ENCODE results near the gene DSCAML1. TPM values are rescaled to one million over a fixed set of nuclear protein-coding genes. Genes with fewer than 3 reads are reported as not detected.

Gene DSCAML1
- total RNA-seq, 1 experiment from 2014 or later: not detected

DNA sequence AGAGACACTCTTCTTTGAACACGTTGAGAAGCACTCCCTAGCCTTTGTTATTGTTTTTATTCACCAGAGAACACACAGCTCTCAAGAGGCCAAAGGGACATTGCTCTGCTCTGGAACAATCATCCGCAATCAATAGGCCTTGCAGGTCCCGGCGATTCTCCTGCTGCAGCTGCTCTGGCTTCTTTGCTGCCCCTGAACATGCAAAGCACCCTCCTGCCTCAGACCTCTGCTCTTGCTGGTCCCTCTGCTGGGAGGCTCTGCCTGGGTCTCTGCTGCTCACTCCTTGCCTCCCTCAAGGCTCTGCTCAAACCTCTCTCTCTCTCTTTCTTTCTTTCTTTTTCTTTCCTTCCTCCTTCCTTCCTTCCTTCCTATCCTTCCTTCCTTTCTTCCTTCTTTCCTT is 232.7 kb downstream of the DSCAML1 start:
- no peak for DNase-seq (ENCODE audit: extremely low read depth, low read depth)

DNA sequence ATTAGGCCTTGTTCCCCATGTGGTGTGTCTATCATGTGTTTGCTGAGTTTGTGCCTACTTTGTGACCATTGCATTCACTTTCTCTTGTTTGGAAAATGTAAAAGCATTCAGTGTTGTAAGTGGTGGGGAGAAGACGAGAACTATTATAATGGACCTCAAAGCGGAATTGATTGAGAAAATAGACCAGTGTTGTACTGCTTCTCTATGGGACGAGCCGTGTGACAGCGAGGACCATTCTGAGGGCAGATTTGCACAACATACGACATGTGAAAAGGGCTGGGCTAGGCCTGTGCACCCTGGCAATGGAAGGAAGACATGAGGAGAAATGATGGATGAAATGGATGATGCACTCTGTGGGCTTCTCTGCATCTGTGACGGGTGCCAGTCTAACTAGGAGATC is 233.5 kb downstream of the DSCAML1 start:
- no peak for DNase-seq (ENCODE audit: extremely low read depth, low read depth)

DNA sequence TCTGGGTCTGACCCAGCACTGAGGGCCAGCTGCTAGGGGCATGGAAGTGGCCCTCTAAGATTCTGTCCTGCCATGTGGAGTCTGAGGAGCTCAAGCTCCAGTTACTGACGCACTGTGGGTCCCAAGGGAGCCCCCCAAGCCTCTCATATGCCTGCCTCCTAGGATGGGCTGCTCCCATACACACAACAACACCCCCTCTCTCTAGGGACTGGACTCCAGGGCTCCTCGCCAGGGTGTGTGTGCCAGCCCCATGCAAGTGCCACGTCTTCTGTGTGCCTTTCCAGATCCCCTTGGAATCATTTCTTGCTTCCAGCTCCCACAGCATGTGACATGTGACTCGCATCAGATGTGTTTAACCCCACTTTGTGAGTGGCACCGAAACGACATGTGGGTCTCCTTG is 234.9 kb downstream of the DSCAML1 start:
- DNase-seq (ENCODE audit: extremely low read depth, low read depth): no peak

DNA sequence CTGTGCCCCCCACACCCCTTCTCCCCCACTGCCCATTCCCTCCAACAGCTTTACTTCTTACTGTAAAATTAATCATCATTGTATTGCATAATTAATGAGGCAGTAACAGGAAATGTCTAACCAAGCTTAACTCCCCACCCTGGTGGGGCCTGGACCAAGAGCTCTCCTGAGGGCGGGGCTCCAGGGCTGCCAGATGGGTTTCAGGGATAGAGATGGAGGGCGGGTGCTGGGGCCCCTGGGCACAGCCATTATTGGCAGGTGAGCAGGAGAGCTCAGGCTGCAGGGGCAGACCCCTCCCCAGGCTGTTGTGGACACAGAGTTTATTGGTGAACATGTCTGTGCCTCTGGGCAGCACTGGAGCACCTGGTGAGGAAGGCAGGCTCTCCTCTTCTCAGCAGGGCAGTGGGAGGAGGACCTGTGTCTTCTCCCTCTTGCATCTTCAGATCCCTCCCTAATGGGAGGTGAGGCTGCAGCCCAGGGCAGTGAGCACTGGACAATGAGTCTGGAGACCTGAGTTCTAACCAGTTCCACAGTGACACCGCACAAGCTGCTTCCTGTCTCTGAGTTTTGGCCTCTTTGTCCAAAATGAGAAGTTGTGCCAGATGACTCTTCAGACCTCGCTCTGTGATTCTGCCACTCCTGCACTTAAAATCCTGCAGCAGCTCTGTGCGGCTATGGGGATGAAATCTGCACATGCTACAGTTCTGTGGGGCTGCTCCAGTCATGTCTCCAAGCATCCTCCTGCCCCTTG is 236.1 kb downstream of the DSCAML1 start:
- no peak for DNase-seq (ENCODE audit: extremely low read depth, low read depth)

DNA sequence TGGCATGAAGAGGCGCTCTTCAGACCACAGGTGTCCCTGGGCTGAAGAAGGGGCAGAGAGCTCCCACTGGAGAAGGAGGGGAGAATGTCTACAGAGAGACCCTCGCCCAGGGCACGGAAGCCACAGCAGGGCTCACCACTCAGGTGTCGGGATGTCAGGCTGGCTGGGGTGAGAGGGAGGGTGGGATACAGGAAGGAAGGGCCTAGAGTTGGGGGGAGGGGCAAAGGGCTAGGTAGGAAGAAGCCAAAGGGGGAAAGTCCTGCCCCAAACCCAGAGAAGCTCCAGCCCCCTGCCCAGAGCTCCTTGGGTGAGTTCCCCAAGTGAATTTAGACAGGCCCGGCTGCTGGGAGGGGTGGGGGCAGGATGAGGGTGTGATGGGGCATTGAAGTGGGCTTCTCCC is 237.3 kb downstream of the DSCAML1 start:
- no peak for DNase-seq (ENCODE audit: extremely low read depth, low read depth)

DNA sequence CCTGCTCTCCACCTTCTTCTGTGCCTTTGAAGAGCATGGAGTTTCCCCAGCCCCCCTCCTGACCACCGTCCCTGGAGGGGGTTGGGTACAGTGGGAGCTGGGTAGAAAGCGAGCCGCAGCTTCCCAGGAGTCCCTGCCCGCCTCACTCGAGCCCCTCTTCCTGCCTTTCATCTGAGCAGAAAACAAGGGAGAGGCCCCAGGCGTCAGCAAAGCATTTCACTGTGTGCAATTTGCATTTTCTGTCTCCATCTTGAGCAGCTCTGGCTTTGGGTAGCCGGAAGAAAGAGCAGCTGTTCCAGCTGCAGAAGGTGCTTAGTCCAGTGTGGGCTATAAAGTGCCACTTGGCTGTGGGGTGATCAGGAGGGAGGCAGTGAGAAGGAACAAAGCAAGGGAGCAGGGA is 239.7 kb downstream of the DSCAML1 start:
- DNase-seq (ENCODE audit: extremely low read depth, low read depth): no peak

DNA sequence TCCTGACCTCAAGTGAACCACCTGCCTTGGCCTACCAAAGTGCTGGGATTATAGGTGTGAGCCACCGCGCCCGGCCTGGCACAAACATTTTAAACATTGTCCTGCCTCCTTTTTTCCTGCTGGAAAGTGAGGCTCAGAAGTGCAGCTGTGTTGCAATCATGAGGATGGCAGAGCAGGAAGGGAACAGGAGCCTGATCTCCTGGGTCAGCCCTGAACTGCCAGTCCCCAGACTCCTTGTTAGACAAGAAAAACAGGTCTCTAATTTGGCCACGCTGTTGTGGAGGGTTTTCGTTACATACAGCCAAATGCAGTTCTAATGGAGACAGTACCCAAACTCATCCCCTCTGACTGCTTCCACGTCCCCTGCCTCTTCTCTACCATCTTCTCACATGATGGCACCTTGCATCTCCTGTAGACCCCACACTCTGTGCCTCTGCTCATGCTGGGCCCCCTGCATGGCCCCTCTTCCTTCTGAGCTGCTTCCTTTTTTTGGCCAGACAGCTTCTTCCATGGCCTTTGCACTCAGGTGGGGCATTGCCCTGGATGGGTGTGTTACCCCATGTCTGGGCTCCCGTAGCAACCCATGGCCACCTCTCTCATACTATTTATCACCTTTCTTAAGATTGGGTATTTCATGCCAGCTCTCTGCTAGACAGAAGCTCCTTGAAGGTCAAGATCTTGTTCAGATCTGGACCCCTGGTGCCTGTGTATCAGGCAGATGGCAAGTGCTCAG is 242.2 kb downstream of the DSCAML1 start:
- DNase-seq (ENCODE audit: extremely low read depth, low read depth): no peak

DNA sequence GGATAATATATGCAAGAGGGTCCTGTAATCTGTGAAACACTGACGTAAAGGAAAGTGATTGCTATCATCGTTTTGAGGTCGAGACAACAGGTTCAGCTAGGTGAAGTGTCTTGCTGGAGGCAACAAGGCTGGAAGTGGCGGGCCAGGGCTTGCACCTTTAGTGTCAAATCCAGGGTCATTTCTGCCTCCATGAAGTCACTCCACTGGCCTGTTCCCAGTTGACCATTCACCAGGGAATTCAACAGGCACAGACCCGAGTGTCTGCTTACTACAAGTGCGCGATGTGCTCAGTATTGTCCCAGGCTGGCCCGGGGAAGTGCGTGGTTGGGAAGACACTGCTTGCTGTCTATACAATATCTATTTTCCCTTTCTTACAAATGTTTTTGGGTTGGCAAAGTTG is 244.4 kb downstream of the DSCAML1 start:
- DNase-seq (ENCODE audit: extremely low read depth, low read depth): no peak

DNA sequence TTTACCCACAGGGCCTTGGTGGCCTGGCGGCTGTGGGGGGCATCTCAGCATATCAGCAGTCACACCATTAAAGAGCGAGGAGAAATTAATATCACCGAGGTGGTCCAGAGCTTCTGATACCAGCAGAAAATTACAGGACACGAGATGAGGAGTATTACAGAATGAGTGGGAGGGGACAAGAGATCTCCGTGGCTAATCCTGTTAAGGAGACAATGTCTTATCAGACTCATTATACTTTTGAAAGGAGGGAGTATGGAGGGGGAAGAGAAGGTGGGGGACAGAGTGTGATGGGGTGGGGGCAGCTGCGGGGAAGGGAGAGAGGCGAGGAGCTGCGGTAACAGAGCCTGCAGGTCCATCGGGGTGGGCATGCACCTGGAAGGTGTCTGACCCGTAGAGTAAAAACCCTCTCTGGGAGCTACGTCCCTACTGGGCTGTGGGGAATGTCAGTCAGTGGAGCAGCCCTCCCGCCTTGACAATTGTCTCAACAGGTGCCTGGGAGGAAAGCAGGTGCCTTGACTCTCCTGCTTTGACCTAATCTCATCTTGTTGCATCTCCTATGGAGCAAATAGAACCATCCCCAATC is 245.2 kb downstream of the DSCAML1 start:
- DNase-seq (ENCODE audit: extremely low read depth, low read depth): no peak

DNA sequence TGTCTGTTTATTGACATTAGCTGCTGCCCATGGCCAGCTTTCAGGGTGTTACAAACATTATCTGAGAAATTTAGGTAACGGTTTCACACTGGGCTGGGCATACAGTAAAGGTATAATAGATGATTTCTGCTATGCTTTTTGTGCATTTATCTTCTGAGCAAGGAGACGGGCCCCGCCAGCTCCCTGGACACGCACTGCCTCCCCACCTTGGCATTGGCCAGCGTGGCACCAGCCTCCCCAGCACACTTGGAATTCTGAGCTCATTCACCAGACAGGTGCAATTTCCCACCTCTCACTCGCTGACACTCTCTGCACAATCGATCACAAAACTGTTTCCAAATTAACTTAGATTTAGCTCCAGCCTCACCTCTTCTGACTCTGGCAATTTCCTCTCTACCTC is 246.6 kb downstream of the DSCAML1 start:
- DNase-seq (ENCODE audit: extremely low read depth, low read depth): no peak

DNA sequence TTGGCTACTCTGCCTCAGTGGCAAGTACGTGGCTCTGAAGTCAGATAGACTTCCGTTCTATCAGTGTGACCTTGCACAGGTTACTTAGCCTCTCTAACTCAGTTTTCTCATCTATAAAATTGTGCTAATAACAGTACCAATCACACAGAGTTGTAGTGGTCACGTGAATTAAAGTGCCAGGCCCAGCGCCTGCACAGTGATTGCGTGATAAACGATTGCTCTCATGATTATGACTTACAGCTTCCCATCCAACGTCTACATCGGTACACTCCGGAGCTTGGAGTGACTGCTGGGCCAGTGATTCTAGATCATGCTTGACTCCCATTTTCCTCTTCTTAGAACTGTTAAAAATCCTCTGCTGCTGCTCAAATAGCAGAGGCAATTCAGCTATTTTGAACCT is 247.6 kb downstream of the DSCAML1 start:
- DNase-seq (ENCODE audit: extremely low read depth, low read depth): no peak

DNA sequence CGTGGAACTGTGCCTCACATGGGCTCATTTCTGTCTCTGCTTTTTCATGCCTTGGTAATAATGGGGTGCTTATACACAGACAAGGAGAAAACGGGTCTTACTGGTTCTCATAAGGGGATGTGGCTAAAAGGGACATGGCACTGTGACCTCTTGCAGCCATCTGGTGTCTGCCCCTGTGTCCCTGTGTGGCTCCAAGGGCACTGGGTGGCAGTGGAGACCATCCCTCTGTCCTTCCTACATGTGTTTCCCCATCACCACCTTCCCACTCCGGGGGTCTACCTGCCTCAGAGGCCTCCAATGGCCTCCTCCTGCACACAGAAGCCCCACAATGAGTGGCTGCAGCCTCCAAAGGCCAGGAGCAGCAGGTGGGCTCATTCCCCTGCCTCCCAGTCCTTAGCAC is 248.1 kb downstream of the DSCAML1 start:
- no peak for DNase-seq (ENCODE audit: extremely low read depth, low read depth)

DNA sequence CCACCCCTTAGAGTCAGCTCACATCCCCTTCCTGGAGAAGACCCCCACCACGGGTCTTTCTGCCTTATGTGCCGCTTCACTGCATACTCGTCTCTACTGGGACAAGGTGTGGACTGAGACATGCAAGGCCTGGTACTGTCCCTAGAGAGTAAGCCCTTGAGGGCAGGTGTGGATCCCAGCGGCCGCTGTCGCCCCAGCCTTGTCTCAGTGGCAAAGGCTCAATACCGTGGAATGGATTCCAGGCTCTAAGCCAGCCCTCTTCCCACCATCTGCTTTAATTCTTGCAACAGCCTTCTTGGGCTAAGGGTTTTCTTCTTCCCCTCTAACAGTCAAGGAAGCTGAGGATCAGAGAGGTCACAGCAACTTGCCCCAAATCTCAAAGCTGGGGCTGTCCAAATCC is 249.1 kb downstream of the DSCAML1 start:
- DNase-seq (ENCODE audit: extremely low read depth, low read depth): no peak

DNA sequence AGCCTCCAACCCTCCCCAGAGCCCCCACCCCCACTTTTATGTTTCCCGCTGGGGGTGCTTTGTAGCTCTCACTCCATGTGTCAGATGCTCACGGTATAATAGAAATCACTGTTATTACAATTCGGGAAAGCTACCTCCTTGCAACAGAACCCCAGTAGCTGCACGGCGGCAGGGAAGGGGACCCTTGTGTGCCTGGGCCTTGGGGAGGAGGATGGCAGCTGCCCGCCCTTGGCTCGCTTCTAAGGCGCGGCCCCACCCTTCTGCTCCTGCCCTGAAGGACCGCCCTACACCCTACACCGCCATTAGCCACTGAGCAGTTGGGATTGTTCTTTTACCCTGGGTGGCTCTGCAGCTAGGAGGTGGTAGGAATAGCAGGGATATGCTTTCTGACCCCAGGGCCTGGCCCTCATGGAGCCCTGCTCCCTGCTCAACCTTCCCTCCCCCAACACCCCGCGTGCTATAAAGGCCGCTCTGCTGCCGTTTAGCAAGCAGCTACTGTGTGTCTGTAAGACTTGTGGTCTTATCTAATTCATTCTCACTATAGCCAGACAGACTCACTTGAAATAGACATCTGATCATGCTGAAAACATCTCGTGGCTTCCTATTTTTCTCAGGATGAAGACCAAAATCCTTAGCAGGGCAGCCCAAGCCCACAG is 249.7 kb downstream of the DSCAML1 start:
- no peak for DNase-seq (ENCODE audit: extremely low read depth, low read depth)

DNA sequence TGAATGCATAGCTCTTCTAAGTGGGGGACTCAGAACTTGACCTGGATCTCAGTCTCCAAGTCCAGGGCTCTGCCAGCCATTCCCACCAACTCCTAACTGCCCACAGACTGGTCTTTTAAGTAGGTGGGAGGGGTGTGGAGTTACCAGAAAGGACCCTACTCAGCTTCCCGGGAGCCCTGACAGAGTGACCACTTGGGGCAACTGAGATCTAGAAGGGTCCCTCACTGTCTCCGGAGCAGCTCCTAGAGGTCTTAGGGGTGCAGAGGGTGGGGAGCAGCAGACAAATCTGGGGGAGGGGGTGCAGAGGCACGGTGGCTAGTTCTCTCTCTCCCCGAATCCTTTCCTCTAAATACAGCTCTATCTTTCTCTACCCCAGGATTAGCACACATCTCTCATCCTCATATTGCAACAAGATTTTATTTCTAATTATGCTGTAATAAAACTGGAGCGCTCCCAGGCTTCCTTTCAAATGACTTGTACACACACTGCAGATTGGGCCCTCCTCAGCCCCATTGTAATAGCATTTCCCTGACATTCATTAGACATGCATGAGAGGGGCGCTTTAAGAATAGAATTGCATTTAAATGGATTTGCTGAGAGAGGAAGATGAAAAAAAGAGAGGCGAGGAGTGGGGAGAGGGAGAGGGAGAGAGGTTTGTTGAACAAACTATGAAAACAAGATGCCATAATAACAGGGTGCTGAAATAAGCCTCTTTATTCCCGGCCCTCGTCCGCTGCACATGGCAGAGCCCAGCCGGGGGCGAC is 250.4 kb downstream of the DSCAML1 start:
- DNase-seq (ENCODE audit: extremely low read depth, low read depth): no peak

DNA sequence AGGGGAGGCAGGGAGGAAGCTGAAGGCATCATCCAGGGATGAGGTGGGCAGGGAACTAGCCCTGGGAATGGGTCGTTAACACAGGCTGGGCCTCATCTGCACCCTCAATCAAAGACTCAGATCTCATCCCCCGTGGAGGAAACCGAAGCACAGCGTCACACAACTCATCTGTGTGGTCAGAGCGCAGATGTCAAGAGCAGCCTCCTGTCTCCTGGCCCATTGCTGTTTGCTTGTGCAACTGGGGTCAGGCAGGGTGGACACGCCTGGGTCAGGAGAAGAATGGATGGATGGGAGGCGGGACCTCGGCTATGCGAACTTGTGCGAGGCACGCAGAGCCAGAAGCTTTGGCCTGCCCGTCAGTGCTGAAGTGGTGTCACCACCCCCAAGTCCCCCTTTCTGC is 251.3 kb downstream of the DSCAML1 start:
- no peak for DNase-seq (ENCODE audit: extremely low read depth, low read depth)

DNA sequence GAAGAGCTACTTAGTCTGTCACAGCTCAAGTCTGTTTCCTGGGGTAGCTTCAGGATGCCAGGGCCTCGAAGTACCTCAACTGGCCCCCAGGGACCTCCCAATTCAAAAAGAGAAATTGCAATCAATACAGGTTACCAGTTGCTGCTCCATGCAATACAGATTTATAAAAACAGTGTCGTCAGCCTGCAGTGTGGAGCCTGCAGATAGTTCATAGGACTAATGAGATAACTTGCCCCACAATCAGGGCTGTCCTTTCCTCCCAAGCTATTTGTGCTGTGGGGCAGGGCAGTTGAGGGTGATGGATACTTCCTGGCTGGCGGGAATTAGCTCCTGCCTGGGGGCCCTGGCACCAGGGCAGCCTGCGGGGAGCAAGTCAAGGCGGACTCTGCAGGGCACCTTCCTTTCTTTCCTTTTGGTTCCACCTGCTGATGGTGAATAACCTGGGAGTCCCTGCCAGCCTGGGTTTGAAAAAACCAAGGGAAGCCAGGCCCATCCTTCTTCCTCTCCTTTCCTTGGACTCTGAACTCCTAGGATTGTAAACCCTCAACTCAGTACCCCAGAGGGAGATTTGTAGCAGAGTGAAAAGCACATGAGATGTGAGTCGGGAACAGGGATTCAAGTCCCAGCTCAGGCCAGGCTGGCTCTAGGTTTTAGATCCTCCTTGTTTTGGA is 252.8 kb downstream of the DSCAML1 start:
- no peak for DNase-seq (ENCODE audit: extremely low read depth, low read depth)

DNA sequence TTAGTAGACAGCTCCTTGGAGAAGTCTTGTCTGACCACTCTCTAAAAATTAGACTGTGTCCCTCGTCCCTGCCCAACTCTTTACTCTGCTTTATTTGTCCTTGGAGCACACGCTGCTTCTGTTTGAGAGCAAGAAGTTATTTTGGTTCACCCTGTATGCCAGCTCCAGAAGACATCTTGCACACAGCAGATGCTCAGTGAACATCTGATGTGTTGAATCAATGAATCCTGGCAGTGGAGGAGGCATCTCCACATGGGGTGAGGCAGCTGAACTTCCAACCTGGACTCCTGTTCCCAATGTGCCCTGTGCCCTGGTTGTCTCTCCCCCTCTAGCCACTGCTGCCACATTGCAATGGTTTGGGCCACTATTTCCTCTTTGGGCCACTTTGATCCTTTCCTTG is 255.8 kb downstream of the DSCAML1 start:
- DNase-seq (ENCODE audit: extremely low read depth, low read depth): no peak

DNA sequence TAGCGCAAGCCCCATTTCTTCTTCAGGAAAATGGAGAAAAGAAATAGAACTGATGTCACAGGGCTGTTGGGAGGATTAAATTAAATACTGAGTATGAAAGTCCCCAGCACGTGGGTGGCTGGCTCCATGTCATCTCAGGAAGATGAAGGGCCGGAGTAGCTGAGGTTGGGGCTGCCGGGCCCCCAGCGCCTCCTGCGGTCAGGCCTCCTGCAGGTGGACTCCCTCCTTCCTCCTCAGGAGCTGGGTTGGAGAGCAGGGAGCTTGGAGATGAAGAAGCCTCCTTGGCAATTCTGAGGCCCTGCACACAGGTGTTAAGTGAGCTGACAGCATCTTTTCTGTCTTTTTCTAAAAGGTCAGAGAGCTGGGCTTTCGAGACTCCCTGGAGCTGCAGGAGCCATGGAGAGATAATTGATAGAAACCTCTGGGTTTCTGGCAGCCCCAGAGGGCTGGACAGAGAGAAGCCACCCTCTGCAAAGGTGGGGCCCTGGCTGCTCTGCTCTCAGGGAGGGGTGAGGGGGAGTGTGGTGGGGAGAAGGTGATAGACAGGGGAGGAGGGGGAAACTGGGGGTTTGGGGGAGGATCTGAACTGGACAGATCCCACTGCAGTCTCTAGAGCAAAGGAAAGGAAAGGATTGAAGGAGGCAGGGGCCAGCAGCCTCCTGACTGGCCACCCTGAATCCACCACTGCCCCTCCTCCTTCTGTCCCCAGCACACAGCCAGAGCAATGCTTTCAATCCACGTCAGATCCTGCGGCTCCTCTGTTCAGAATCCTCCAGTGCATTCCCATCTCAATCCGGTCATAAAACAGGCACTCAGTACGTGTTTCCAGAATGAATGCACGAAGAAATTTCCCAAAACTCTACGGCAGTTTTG is 258.5 kb downstream of the DSCAML1 start:
- no peak for DNase-seq (ENCODE audit: extremely low read depth, low read depth)

Measured in NCI-H460 (cell line).